Activated effector memory CD4-positive, alpha-beta T cell treated with anti-CD3 and anti-CD28 coated beads, Interleukin-2, amount 50 U/mL, for 16 hours (primary cell): ENCODE measurements around the gene RPL27A.

Experiments used
- DNase-seq: peaks from one replicate; pipeline ENCODE4 v3.0.0-alpha.2; 2020

Gene RPL27A

DNA sequence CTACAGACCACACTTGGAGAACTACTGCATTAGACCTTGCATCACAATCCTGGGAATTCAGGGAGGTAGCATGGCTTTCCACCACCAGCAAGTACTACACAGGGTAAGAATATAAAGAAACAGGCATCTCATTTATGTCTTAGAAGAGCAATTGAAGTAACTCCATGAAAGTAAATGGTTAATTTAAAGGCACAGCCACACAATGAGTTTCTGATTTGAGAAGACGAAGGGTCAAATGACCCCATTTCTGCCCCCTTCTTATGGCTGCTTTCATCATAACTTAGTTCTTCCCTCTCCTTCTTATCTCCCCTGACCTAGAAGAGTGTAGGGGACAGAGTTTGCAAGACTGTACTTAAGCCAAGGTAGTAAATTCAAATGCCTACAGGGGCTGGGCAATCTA, 6.1 kb upstream of the RPL27A start:
- no peak for DNase-seq

GRCh38 chr11:8679006-8679405, 3.6 kb upstream of the RPL27A start:
- no peak for DNase-seq

DNA sequence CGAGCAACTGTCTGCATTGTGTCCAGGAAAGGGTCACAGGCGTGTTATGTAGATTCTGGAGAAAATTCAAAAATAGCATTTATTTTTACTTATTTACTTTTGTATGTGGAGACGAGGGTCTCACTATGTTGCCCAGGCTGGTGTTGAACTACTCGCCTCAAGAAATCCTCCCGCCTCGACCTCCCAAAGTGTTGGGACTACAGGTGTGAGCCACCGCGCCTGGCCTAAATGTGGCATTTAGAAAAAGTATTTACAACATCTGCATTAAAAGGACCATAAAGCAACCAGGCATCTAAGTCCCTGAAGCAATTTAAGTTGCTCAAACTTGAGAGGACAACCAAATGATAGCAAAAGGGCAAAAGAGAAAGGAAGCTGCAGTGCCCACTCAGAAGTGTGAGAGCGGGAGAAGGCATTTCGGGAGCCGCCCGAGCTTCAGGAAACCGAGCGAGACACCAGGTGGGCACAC, 722 bp upstream of the RPL27A start:
- DNase-seq = no peak

DNA sequence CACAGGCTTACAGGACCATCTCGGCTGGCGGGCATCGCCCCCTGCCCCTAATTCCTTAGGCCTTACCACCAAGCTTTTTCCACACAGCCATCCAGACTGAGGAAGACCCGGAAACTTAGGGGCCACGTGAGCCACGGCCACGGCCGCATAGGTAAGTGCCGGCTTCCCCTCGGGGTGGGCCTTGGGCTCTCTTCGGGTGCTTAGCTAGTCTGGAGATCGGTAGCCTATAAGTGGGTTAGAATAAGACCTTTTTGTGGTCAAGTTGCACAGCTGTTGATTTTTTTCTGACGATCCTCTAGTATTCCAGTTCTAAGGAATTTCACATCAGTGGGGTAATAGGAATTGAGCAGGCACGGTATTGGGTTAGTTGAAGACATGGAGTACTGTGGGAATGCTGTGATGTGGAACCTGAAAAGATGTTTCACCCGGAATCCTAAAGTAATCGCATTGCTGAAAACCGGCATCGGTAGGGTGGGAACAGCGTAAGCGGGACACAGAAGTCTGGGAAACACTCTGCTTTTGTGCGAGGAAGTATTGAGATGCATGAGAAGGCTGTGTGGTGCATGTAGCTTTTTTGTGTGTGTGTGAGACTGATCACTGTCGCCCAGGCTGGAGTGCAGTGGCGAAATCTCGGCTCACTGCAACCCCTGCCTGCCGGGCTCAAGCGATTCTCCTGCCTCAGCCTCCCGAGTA, 669 bp downstream of the RPL27A start:
- DNase-seq = no peak

- DNase-seq = no peak
Measured at GRCh38 chr11:8684600-8685290, 2.2 kb downstream of the RPL27A start.

GRCh38 chr11:8685306-8685705, 2.7 kb downstream of the RPL27A start:
- DNase-seq = no peak

- DNase-seq = no peak
Measured at GRCh38 chr11:8685820-8686219, 3.2 kb downstream of the RPL27A start.

GRCh38 chr11:8686325-8686724, 3.7 kb downstream of the RPL27A start:
- no peak for DNase-seq

DNA sequence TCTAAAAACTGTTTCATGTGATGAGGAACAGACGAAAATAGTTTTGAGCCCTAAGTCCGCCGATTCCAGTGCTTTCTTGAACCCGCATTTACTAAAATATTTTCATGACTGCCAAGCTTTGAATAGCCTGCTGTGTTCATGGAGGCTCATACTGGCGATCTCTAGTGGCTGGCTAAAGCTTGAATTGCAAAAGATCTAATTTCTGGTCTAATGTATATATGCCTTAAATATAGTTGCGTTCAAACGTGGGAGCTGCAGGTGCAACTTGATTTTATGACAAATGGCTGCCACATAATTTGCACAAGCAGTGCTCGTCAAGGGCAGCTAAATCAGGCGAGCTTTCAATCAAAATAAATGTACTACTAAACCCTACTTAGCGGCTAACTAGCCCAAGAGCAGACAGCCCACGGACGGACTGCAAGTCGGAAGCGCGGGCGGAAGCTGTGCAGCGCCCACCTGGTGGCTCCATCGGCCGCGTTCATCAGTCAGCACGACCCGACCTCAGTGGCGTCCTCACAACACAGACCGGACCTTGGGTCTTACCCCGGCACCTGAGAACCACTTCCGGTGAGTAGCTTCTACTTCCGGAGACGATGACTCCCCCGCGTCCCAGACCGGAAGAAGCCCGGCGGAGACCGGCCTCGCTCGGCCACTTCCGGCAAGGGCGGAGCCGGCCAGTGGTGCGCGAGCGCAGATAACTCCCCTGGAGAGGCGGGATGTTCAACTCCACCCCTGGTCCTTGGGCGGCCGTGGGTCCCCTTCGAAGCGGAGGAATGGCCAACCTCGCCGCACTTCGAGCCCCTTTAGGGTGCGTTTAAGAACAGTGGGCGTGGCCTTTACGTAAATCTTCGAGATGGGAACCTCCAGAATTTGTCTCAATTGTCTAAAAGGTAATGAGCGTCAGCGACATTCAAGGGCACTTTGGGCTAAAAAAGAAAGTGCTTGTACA, 6.1 kb downstream of the RPL27A start:
- peak; percentile 95 for DNase-seq

GRCh38 chr11:8689726-8690255, 7.2 kb downstream of the RPL27A start:
- DNase-seq = no peak

GRCh38 chr11:8690374-8691342, 8.1 kb downstream of the RPL27A start:
- peak; percentile 50 for DNase-seq

- peak; percentile 42 for DNase-seq
Measured at GRCh38 chr11:8691601-8692000, 9.0 kb downstream of the RPL27A start.

DNA sequence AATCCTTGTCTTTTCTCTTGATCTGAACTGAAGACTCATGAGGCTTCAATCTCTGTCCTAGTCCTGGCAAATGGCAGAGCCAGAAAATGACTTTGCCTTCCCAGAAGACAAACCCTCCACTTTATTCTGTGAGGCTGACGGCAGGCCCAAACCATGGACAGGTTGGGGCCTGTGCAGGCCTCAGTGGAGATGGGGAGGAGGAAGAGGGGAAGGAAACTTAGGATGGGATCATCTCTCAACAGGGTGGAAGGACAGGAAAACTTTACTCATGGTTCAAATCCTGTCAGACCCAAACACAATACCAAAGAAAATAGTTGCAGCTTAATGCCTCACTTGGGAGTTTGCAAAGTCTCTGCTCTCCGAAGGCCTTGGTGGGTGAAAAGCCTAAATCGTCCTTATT, 9.8 kb downstream of the RPL27A start:
- peak; percentile 12 for DNase-seq

GRCh38 chr11:8693010-8693551, 10.5 kb downstream of the RPL27A start:
- peak; percentile 33 for DNase-seq

DNA sequence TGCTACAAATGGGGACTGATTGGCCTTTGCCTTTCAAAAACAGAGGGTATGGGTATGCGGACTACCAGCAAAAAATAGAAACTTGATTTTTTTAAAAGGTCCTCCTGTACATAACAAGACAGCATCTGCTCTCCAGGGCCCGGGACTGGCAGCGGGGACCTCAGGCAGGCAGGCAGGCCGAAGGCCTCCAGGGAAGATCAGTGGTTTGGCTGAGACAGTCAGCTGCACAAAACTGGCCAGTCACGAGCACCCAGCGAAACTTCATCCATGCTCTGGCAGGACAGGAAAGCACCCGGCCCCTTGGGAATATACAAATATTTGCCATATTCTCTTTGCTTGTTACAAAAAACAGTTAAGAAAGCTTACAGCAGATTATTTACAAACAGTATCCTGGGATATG, 11.0 kb downstream of the RPL27A start:
- peak; percentile 54 for DNase-seq

- DNase-seq = peak; percentile 24
Measured at GRCh38 chr11:8694137-8694536, 11.5 kb downstream of the RPL27A start.

DNA sequence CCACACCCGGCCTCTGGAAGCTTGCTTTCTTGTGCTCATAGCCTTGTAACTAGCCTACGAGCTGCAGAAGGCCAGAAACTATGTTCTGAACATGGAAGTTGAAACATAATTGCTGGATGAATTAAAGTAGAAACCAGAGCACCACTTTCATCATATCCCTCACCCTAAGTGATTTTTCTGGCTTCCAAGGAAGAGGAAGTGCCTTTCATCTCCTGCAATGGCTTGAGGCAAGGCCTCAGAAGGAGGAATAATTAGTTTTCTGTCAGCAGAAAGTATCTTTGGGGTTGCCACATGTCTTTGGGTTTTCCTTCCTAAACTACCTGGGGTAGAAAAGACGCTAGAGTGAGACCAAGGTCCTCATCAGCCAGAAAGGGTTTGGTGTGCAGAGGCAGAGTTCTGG, 14.5 kb downstream of the RPL27A start:
- no peak for DNase-seq

DNA sequence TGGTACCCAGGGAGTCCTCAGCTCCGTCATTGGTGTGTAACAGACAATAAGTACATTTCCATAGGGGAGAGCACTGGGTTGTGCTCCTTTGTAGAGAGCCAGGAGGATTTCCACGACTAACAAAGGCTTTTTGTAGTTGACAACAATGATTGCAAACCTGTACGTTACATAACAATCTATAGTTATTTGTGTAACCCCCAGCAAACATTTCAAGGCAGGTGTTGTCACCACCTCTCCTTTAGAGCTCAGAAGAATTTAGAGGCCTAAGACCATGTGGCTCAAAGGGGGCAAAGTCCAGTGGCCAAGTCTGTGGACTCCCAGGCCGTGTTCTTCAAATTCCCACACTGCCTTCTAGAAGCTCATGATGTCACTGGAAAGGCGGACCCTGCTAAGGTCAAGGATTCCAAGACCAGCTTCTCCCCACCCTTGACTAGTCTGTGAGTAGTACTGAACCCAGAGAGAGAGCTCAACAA, 15.8 kb downstream of the RPL27A start:
- no peak for DNase-seq

- DNase-seq = no peak
Measured at GRCh38 chr11:8698917-8699441, 16.4 kb downstream of the RPL27A start.

GRCh38 chr11:8699903-8700302, 17.3 kb downstream of the RPL27A start:
- no peak for DNase-seq
